Neutrophil (primary cell): ENCODE measurements around the gene STK25.

ENCODE experiments used
- H3K27ac ChIP-seq: fragments of 200-600 bp; sonication (generic); 2 replicates; pipeline ENCODE4 v1.5.1; 2016; ENCODE audit warnings: mild to moderate bottlenecking, moderate library complexity
- H3K27me3 ChIP-seq: fragments of 200-600 bp; sonication (generic); 2 replicates; pipeline ENCODE4 v1.6.0; 2016; ENCODE audit warnings: mild to moderate bottlenecking
- H3K36me3 ChIP-seq: fragments of 200-600 bp; sonication (generic); 2 replicates; pipeline ENCODE4 v1.5.1; 2017
- H3K4me1 ChIP-seq, 2 experiments: fragments of 200-600 bp in 1 of 2; sonication (generic) in 1 of 2; 1 replicate in 1 of 2; 2 replicates in 1 of 2; pipeline versions ENCODE4 v1.5.1 to v1.6.1; 2013 to 2016; ENCODE audit warnings: low read depth in 1 of 2, low read length in 1 of 2, mild to moderate bottlenecking in 1 of 2, moderate library complexity in 1 of 2; ENCODE audit not compliant: control insufficient read depth in 1 of 2, insufficient read depth in 1 of 2
- H3K4me3 ChIP-seq, 2 experiments: fragments of 200-600 bp in 1 of 2; sonication (generic) in 1 of 2; 1 replicate in 1 of 2; 2 replicates in 1 of 2; pipeline ENCODE4 v1.5.1; 2013 to 2016; ENCODE audit warnings: low read depth in 1 of 2, low read length in 1 of 2, mild to moderate bottlenecking in 1 of 2, moderate library complexity in 1 of 2
- H3K9me3 ChIP-seq: fragments of 200-600 bp; sonication (generic); 2 replicates; pipeline ENCODE4 v1.5.1; 2016
- CTCF ChIP-seq: fragments of 200-600 bp; sonication (generic); IDR thresholded peaks from 2 replicates; pipeline ENCODE4 v1.5.1; 2016; ENCODE audit warnings: antibody characterized with exemption

The STK25 gene

GRCh38 chr2:241553512-241553830, 45.1 kb upstream of the STK25 start:
- Histone ChIP-seq H3K4me3 (no peak overlapping the region), H3K27ac (no peak overlapping the region), H3K36me3 (no peaks in the 10 kb centered on the region), H3K9me3 (no peaks in the 10 kb centered on the region), H3K4me1 (peaks cover 0 to 4% of the 10 kb centered on the region in 2 experiments), H3K27me3 (peaks cover 93% of the 10 kb centered on the region)
- TF ChIP-seq CTCF, result no peak

GRCh38 chr2:241551998-241552737, 43.8 kb upstream of the STK25 start:
- Histone ChIP-seq H3K36me3 (no peaks in the 10 kb centered on the region), H3K4me3 (no peak overlapping the region), H3K27ac (no peak overlapping the region), H3K4me1 (peaks cover 0 to 4% of the 10 kb centered on the region in 2 experiments), H3K9me3 (no peaks in the 10 kb centered on the region), H3K27me3 (peaks cover 92% of the 10 kb centered on the region)
- no peak for TF ChIP-seq CTCF

- peaks cover 92% of the 10 kb centered on the region for H3K27me3 ChIP-seq
- no peak overlapping the region for H3K27ac ChIP-seq
Observed at GRCh38 chr2:241551599-241551997, 43.2 kb upstream of the STK25 start.

GRCh38 chr2:241550616-241551580, 42.5 kb upstream of the STK25 start:
- Histone ChIP-seq H3K36me3 (no peaks in the 10 kb centered on the region), H3K4me3 (no peak overlapping the region), H3K4me1 (peaks cover 0 to 3% of the 10 kb centered on the region in 2 experiments), H3K9me3 (no peaks in the 10 kb centered on the region), H3K27me3 (peaks cover 92% of the 10 kb centered on the region), H3K27ac (no peak overlapping the region)
- no peak for TF ChIP-seq CTCF

More at GRCh38 chr2:241551599-241551997, 43.2 kb upstream of the STK25 start:
- peaks cover 0 to 4% of the 10 kb centered on the region in 2 experiments for H3K4me1 ChIP-seq
- no peak for TF ChIP-seq CTCF
- no peaks in the 10 kb centered on the region for H3K36me3 ChIP-seq
- H3K4me3 ChIP-seq, result no peak overlapping the region
- no peaks in the 10 kb centered on the region for H3K9me3 ChIP-seq

- no peaks in the 10 kb centered on the region for H3K36me3 ChIP-seq
- no peaks in the 10 kb centered on the region for H3K4me1 ChIP-seq
- H3K27ac ChIP-seq, result no peak overlapping the region
- H3K9me3 ChIP-seq, result no peaks in the 10 kb centered on the region
- H3K27me3 ChIP-seq, result peaks cover 92% of the 10 kb centered on the region
- TF ChIP-seq CTCF, result no peak
- H3K4me3 ChIP-seq, result no peak overlapping the region
Observed at GRCh38 chr2:241548451-241548835, 40.1 kb upstream of the STK25 start.
